SU-DHL-6 (cell line): ENCODE measurements around the gene CGB3.

Experiments
- EZH2phosphoT487 ChIP-seq: fragments of 200-600 bp; sonication (generic), shearing (Covaris generic); conservative IDR thresholded peaks from 2 replicates; pipeline ENCODE4 v1.6.1; 2018; ENCODE audit warnings: mild to moderate bottlenecking, antibody characterized with exemption, low read length, moderate library complexity, mixed read lengths
- TF ChIP-seq, protein P1 (sequence below): fragments of 200-600 bp; sonication (generic); IDR thresholded peaks from one replicate; pipeline ENCODE4 v1.5.1; 2017; ENCODE audit warnings: antibody characterized with exemption, mild to moderate bottlenecking, low read length, moderate library complexity; ENCODE audit not compliant: insufficient read depth, poor library complexity, severe bottlenecking

DNA sequence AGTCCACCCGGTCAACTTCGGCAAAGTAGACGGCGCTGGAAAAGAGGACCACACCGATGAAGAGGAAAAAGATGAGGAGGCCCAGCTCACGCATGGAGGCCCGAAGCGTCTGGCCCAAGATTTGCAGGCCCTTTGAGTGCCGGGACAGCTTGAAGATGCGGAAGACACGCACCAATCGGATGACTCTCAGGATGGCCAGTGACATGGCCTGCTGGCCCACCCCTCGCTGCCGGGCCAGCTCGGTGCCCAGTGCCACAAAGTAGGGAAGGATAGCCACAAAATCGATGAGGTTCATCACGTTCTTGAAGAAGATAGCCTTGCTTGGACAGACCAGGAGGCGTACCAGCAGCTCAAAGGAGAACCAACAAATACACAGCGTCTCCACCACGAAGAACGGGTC is 46.3 kb upstream of the CGB3 start:
- TF ChIP-seq, protein P1, sequence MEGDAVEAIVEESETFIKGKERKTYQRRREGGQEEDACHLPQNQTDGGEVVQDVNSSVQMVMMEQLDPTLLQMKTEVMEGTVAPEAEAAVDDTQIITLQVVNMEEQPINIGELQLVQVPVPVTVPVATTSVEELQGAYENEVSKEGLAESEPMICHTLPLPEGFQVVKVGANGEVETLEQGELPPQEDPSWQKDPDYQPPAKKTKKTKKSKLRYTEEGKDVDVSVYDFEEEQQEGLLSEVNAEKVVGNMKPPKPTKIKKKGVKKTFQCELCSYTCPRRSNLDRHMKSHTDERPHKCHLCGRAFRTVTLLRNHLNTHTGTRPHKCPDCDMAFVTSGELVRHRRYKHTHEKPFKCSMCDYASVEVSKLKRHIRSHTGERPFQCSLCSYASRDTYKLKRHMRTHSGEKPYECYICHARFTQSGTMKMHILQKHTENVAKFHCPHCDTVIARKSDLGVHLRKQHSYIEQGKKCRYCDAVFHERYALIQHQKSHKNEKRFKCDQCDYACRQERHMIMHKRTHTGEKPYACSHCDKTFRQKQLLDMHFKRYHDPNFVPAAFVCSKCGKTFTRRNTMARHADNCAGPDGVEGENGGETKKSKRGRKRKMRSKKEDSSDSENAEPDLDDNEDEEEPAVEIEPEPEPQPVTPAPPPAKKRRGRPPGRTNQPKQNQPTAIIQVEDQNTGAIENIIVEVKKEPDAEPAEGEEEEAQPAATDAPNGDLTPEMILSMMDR, result no peak
- TF ChIP-seq EZH2phosphoT487, result no peak
